WTC11 (cell line): ENCODE measurements around the gene CYGB. TPM values are rescaled to one million over a fixed set of nuclear protein-coding genes. Genes with fewer than 3 reads are reported as not detected.
A peak's percentile ranks its signal among the peaks of the same experiment; 100 is the strongest.

Source experiments
- ATAC-seq: fragments of 200-7000 bp; cut with Tn5 transposase; 2 replicates; pipeline ENCODE4 v1.10.0; 2021; ENCODE audit warnings: mild to moderate bottlenecking, moderate library complexity
- CTCF ChIA-PET: fragments of 300-600 bp; sonication (Branson Sonifier 250); formaldehyde crosslinking; loops from one replicate; lab custom pipeline; 2021; ENCODE audit warnings: antibody characterized with exemption; lab: Charles Lee
- POLR2A ChIA-PET: fragments of 350-600 bp; sonication (Branson Sonifier 250); formaldehyde crosslinking; loops from one replicate; lab custom pipeline; 2021; ENCODE audit warnings: antibody characterized with exemption; lab: Charles Lee
- DNase-seq: peaks from one replicate; pipeline ENCODE4 v3.0.0; 2021; ENCODE audit warnings: low spot score
- H3K27ac Mint-ChIP-seq: 2 replicates; pipeline ENCODE4 v1.8.0; 2021; ENCODE audit warnings: mixed read lengths
- H3K27me3 Mint-ChIP-seq: 2 replicates; pipeline ENCODE4 v1.8.0; 2021; ENCODE audit warnings: low read depth, mild to moderate bottlenecking, moderate library complexity, mixed read lengths
- H3K36me3 Mint-ChIP-seq: 2 replicates; pipeline ENCODE4 v1.8.0; 2021; ENCODE audit warnings: mixed read lengths
- H3K4me1 Mint-ChIP-seq: 2 replicates; pipeline ENCODE4 v1.8.0; 2022; ENCODE audit warnings: mixed read lengths
- H3K4me3 Mint-ChIP-seq: 2 replicates; pipeline ENCODE4 v1.8.0; 2021; ENCODE audit warnings: mild to moderate bottlenecking, moderate library complexity, mixed read lengths
- H3K9me3 Mint-ChIP-seq: 2 replicates; pipeline ENCODE4 v1.8.0; 2021; ENCODE audit warnings: mixed read lengths
- CBFB ChIP-seq: sonication (generic); formaldehyde crosslinking; IDR thresholded peaks from 2 replicates; pipeline ENCODE4 v1.8.1; 2022; ENCODE audit warnings: mild to moderate bottlenecking, low read depth, missing genetic modification reagents
- CREB1 ChIP-seq: sonication (generic); formaldehyde crosslinking; IDR thresholded peaks from 2 replicates; pipeline ENCODE4 v1.8.0; 2023; ENCODE audit warnings: mild to moderate bottlenecking, missing genetic modification reagents
- ELF4 ChIP-seq: sonication (generic); formaldehyde crosslinking; IDR thresholded peaks from 2 replicates; pipeline ENCODE4 v1.8.1; 2022; ENCODE audit warnings: low read depth, mild to moderate bottlenecking, moderate library complexity, missing genetic modification reagents
- EMX1 ChIP-seq: fragments of 250-450 bp; sonication (Bioruptor Pico); IDR thresholded peaks from 2 replicates; pipeline ENCODE4 v1.8.0; 2021; ENCODE audit warnings: mild to moderate bottlenecking
- GABPB1 ChIP-seq: sonication (generic); formaldehyde crosslinking; IDR thresholded peaks from 2 replicates; pipeline ENCODE4 v1.8.1; 2023; ENCODE audit warnings: mild to moderate bottlenecking, missing genetic modification reagents
- JUN ChIP-seq: sonication (generic); formaldehyde crosslinking; IDR thresholded peaks from 2 replicates; pipeline ENCODE4 v1.8.0; 2023; ENCODE audit warnings: mild to moderate bottlenecking, missing genetic modification reagents
- OVOL2 ChIP-seq: fragments of 250-450 bp; sonication (Bioruptor Pico); IDR thresholded peaks from 2 replicates; pipeline ENCODE4 v1.9.0; 2021; ENCODE audit warnings: mild to moderate bottlenecking, borderline replicate concordance
- RELA ChIP-seq: sonication (generic); formaldehyde crosslinking; IDR thresholded peaks from 2 replicates; pipeline ENCODE4 v1.8.1; 2022; ENCODE audit warnings: missing genetic modification reagents, mild to moderate bottlenecking, borderline replicate concordance
- TP53 ChIP-seq: sonication (generic); formaldehyde crosslinking; IDR thresholded peaks from 2 replicates; pipeline ENCODE4 v1.8.1; 2023; ENCODE audit warnings: mild to moderate bottlenecking, missing genetic modification reagents
- ZNF138 ChIP-seq: sonication (generic); formaldehyde crosslinking; conservative IDR thresholded peaks from 2 replicates; pipeline ENCODE4 v1.8.1; 2022; ENCODE audit warnings: mild to moderate bottlenecking, moderate library complexity, missing genetic modification reagents
- ZNF219 ChIP-seq: sonication (generic); formaldehyde crosslinking; IDR thresholded peaks from 2 replicates; pipeline ENCODE4 v1.8.0; 2023; ENCODE audit warnings: missing genetic modification reagents, mild to moderate bottlenecking, borderline replicate concordance
- ZNF263 ChIP-seq: sonication (generic); formaldehyde crosslinking; IDR thresholded peaks from 2 replicates; pipeline ENCODE4 v1.8.1; 2022; ENCODE audit warnings: low read depth, mild to moderate bottlenecking, moderate library complexity, missing genetic modification reagents
- ZNF416 ChIP-seq: fragments of 250-450 bp; sonication (Bioruptor Pico); IDR thresholded peaks from 2 replicates; pipeline ENCODE4 v1.9.0; 2021; ENCODE audit warnings: mild to moderate bottlenecking, inconsistent platforms
- total RNA-seq: library from RNA; stranded (reverse); gene quantifications from 3 replicates; pipeline ENCODE4 v1.2.3, GENCODE V29; 2021
- TF ChIP-seq, protein P1 (sequence below): sonication (generic); formaldehyde crosslinking; IDR thresholded peaks from 2 replicates; pipeline ENCODE4 v1.8.0; 2022; ENCODE audit warnings: mild to moderate bottlenecking, missing genetic modification reagents
- TF ChIP-seq, protein P2 (sequence below): sonication (generic); formaldehyde crosslinking; IDR thresholded peaks from 2 replicates; pipeline ENCODE4 v1.8.0; 2023; ENCODE audit warnings: missing genetic modification reagents
- TF ChIP-seq, protein P3 (sequence below): sonication (generic); formaldehyde crosslinking; IDR thresholded peaks from 2 replicates; pipeline ENCODE4 v1.8.1; 2022; ENCODE audit warnings: mild to moderate bottlenecking, missing genetic modification reagents, moderate library complexity, borderline replicate concordance
- TF ChIP-seq, protein P4 (sequence below): fragments of 200-600 bp; IDR thresholded peaks from 2 replicates; pipeline ENCODE4 v1.8.0; 2022; ENCODE audit warnings: antibody characterized with exemption
- TF ChIP-seq, protein P5 (sequence below): sonication (generic); formaldehyde crosslinking; IDR thresholded peaks from 2 replicates; pipeline ENCODE4 v1.8.1; 2022; ENCODE audit warnings: missing genetic modification reagents, borderline replicate concordance

The CYGB gene
- total RNA-seq, 1 experiment from 2014 or later, result 3.6 TPM

DNA sequence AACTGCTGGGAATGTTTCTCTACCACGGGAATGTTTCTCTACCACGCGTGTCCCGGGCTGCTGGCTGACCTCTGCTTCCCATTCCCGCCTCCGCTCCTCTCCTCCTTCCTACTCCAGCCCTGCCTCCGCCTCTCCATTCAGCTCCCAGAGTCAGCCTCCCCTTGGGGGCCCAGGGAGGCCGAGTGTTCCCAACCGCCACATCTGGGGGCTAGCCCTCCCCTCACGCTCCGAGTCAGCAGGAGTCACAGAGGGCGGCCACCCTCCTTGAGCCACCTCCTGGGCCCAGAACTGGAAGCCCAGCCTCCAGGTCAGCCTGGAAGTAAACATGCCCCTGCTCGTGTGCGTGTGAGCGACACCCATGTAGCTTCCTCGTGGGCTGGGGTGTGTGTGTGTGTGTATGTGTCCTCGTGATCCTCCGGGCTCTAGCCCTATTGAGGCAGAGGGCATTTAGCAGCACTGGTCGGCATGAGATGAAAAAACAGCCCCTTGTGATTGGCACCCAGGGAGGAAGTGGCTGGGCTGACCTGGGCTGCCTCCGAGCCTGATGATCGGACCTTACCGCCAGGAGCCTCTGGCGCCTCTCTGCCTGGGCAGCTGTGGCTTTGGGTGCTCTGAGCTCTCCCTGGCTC, 7.3 kb downstream of the CYGB start:
- H3K4me1 Mint-ChIP-seq, result peaks cover 17% of the 10 kb centered on the region
- H3K36me3 Mint-ChIP-seq, result no peaks in the 10 kb centered on the region
- peak overlapping the region; percentile 78; the same call in 1 of the 2 replicates for H3K27ac Mint-ChIP-seq
- peaks cover 4% of the 10 kb centered on the region for H3K27me3 Mint-ChIP-seq
- ATAC-seq (no peak), DNase-seq (no peak)
- no peaks in the 10 kb centered on the region for H3K9me3 Mint-ChIP-seq
- ChIA-PET POLR2A (no interaction called here), CTCF (interaction anchor here (1.1 to 2.9 kb wide), 4 partner anchors 10 to 325 kb away, joined by 4 to 12 read pairs (median 7); partner anchors contain the start of gene PRCD)
- no peak overlapping the region for H3K4me3 Mint-ChIP-seq
- TF ChIP-seq ZNF263 (no peak), OVOL2 (CRISPR knock-in tag) (no peak)
- TF ChIP-seq, protein P1, sequence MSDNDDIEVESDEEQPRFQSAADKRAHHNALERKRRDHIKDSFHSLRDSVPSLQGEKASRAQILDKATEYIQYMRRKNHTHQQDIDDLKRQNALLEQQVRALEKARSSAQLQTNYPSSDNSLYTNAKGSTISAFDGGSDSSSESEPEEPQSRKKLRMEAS, result no peak
- TF ChIP-seq, protein P2, sequence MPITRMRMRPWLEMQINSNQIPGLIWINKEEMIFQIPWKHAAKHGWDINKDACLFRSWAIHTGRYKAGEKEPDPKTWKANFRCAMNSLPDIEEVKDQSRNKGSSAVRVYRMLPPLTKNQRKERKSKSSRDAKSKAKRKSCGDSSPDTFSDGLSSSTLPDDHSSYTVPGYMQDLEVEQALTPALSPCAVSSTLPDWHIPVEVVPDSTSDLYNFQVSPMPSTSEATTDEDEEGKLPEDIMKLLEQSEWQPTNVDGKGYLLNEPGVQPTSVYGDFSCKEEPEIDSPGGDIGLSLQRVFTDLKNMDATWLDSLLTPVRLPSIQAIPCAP, result no peak

DNA sequence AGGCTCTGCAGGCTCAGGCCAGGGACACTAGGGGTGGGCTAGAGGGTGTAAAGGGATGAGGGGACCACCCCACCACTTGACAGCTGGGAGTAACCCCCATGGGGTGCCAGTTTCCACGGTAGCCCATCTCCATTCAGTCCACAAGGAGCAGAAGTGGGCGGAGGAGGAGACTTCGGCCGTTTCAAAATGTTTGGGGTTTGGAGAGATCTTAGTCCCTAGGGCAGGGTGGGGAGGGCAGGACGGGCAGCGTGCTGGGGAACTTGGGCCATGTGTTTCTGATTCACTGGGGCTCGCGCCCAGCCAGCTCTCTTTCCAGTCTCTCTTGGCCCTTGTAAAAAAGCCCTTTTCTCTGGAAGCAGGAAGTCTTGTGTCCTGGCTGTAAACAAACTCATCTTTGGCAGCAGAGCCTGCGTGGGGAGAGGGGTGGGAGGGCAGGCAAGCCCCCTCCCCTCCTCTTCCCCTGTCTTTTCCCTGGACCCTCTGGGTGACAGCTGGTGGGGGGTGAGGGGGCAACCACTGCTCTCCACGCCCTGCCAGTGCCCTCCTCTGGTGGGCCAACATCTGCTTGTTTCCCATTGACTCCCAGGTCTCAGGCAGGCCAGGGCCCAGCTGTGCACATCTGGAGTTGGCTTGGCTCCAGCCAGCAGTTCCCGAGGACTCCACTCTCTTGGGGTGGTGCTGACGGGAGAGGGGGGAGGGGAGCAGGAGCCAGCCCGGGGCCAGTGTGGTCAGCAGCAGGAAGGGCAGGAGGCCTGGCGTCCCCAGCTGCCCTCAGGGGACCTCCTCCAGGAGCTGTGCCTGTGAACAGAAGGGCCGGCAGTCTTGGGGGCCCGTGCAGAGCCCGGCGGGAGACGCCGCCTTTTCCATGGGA, 8.1 kb downstream of the CYGB start:
- no peak for DNase-seq
- H3K27ac Mint-ChIP-seq, result no peak overlapping the region
- no peaks in the 10 kb centered on the region for H3K36me3 Mint-ChIP-seq
- ChIA-PET CTCF (interaction anchor here (1.1 to 2.9 kb wide), 7 partner anchors 11 to 324 kb away, joined by 4 to 23 read pairs (median 9); partner anchors contain the start of gene PRCD), POLR2A (no interaction called here)
- TF ChIP-seq EMX1 (CRISPR knock-in tag), result no peak
- TF ChIP-seq CREB1 (CRISPR knock-in tag), result no peak
- TF ChIP-seq GABPB1, result peak; percentile 59
- TF ChIP-seq, protein P3, sequence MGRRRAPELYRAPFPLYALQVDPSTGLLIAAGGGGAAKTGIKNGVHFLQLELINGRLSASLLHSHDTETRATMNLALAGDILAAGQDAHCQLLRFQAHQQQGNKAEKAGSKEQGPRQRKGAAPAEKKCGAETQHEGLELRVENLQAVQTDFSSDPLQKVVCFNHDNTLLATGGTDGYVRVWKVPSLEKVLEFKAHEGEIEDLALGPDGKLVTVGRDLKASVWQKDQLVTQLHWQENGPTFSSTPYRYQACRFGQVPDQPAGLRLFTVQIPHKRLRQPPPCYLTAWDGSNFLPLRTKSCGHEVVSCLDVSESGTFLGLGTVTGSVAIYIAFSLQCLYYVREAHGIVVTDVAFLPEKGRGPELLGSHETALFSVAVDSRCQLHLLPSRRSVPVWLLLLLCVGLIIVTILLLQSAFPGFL (CRISPR knock-in tag), result peak; percentile 68; the same call in 1 of the 2 replicates
- peaks cover 3% of the 10 kb centered on the region for H3K27me3 Mint-ChIP-seq
- H3K4me3 Mint-ChIP-seq, result no peak overlapping the region
- H3K4me1 Mint-ChIP-seq, result peaks cover 22% of the 10 kb centered on the region
- no peaks in the 10 kb centered on the region for H3K9me3 Mint-ChIP-seq
- peak; percentile 15 for ATAC-seq

DNA sequence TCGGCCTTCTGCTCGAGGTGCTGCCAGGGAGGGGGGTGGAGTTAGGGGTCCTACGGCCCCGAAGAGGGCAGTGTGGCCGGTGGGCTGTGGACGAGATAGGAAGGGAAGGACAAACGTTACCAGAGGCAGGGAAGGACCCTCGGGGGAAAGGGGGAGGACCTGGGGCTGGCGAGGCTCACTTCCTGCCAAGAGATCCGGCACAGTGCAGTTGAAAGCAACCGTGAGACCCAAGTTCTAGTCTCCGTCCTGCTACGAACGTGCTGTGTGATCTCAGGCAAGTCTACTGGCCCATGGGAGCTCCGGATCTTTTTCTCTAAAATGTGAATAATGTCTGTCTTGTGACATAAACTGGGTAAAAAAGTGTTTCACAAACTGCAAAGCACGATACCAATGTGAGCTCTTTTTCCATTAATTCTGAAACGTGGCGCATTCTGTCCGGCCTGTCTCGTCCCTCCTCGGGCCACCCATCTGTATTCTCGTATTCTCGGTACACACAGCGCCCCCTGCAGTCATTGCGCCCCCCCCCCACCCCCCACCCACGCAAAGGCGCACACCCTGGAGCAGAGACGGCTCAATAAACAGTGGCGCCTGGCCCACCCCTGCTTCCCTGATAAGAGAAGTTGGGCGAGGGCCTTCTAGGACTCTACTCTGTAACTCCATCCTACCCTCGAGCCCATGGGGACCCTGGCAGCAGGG, 8.8 kb downstream of the CYGB start:
- Mint-ChIP-seq H3K27ac (no peak overlapping the region), H3K4me1 (peaks cover 22% of the 10 kb centered on the region), H3K9me3 (no peaks in the 10 kb centered on the region), H3K4me3 (no peak overlapping the region), H3K36me3 (no peaks in the 10 kb centered on the region), H3K27me3 (peaks cover 11% of the 10 kb centered on the region)
- ChIA-PET POLR2A (no interaction called here), CTCF (interaction anchor here (0.8 to 2.9 kb wide), 15 partner anchors 9 to 249 kb away, joined by 3 to 23 read pairs (median 4); partner anchors contain the start of genes CYGB and PRCD)
- ATAC-seq (no peak), DNase-seq (no peak)
- no peak for TF ChIP-seq TP53 (CRISPR knock-in tag)
- no peak for TF ChIP-seq ZNF138 (CRISPR knock-in tag)
- TF ChIP-seq JUN (CRISPR knock-in tag), result no peak
- TF ChIP-seq, protein P1, result no peak
- TF ChIP-seq ZNF416 (CRISPR knock-in tag), result no peak
- no peak for TF ChIP-seq ZNF219 (CRISPR knock-in tag)
- no peak for TF ChIP-seq CBFB (CRISPR knock-in tag)
- TF ChIP-seq ELF4 (CRISPR knock-in tag), result no peak
- TF ChIP-seq, protein P3 (CRISPR knock-in tag), result no peak
- TF ChIP-seq RELA (CRISPR knock-in tag), result no peak
- TF ChIP-seq, protein P4, sequence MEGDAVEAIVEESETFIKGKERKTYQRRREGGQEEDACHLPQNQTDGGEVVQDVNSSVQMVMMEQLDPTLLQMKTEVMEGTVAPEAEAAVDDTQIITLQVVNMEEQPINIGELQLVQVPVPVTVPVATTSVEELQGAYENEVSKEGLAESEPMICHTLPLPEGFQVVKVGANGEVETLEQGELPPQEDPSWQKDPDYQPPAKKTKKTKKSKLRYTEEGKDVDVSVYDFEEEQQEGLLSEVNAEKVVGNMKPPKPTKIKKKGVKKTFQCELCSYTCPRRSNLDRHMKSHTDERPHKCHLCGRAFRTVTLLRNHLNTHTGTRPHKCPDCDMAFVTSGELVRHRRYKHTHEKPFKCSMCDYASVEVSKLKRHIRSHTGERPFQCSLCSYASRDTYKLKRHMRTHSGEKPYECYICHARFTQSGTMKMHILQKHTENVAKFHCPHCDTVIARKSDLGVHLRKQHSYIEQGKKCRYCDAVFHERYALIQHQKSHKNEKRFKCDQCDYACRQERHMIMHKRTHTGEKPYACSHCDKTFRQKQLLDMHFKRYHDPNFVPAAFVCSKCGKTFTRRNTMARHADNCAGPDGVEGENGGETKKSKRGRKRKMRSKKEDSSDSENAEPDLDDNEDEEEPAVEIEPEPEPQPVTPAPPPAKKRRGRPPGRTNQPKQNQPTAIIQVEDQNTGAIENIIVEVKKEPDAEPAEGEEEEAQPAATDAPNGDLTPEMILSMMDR, result no peak
- TF ChIP-seq, protein P5, sequence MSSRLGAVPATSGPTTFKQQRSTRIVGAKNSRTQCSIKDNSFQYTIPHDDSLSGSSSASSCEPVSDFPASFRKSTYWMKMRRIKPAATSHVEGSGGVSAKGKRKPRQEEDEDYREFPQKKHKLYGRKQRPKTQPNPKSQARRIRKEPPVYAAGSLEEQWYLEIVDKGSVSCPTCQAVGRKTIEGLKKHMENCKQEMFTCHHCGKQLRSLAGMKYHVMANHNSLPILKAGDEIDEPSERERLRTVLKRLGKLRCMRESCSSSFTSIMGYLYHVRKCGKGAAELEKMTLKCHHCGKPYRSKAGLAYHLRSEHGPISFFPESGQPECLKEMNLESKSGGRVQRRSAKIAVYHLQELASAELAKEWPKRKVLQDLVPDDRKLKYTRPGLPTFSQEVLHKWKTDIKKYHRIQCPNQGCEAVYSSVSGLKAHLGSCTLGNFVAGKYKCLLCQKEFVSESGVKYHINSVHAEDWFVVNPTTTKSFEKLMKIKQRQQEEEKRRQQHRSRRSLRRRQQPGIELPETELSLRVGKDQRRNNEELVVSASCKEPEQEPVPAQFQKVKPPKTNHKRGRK (CRISPR knock-in tag), result no peak
